Kidney (tissue), 14 donors: Measurements from ENCODE around the gene PRXL2A. TPM values are rescaled to one million over a fixed set of nuclear protein-coding genes. Genes with fewer than 3 reads are reported as not detected.

ENCODE experiments used
- DNase-seq, 5 donors: peaks; one replicate each; pipeline ENCODE4 v3.0.0-alpha.2; 2013 to 2020
- FAIRE-seq: peaks from 2 replicates; lab custom pipeline; 2012; peaks lifted over from hg19 to GRCh38; lab: Jason Lieb, UNC
- H3K27ac ChIP-seq, 2 donors: one replicate each; pipeline ENCODE4 v1.7.0; 2013; ENCODE audit warnings: low read depth in 2 of 2, low read length in 2 of 2, inconsistent platforms in 1 of 2
- H3K27me3 ChIP-seq: one replicate; pipeline ENCODE4 v1.7.1; 2013; ENCODE audit warnings: low read length, inconsistent platforms; ENCODE audit not compliant: control insufficient read depth, insufficient read depth
- H3K36me3 ChIP-seq, 3 donors: one replicate each; pipeline versions ENCODE4 v1.7.0 to v1.7.1; 2013; ENCODE audit warnings: low read length in 3 of 3, control low read depth in 1 of 3, inconsistent platforms in 1 of 3; ENCODE audit not compliant: insufficient read depth in 3 of 3, control insufficient read depth in 2 of 3
- H3K4me1 ChIP-seq, 3 donors: one replicate each; pipeline versions ENCODE4 v1.7.0 to v1.7.1; 2013; ENCODE audit warnings: low read length in 3 of 3, inconsistent platforms in 1 of 3, low read depth in 1 of 3; ENCODE audit not compliant: control insufficient read depth in 2 of 3, insufficient read depth in 2 of 3
- H3K4me3 ChIP-seq, 3 donors: one replicate each; pipeline versions ENCODE4 v1.7.0 to v1.8.1; 2013; ENCODE audit warnings: low read length in 3 of 3, control low read depth in 1 of 3, inconsistent platforms in 1 of 3
- H3K9ac ChIP-seq, 3 donors: one replicate each; pipeline versions ENCODE4 v1.7.0 to v1.7.1; 2013; ENCODE audit warnings: low read length in 3 of 3, control low read depth in 1 of 3, inconsistent platforms in 1 of 3
- H3K9me3 ChIP-seq, 3 donors: one replicate each; pipeline versions ENCODE4 v1.7.0 to v1.7.1; 2013; ENCODE audit warnings: low read length in 3 of 3, control low read depth in 1 of 3, inconsistent platforms in 1 of 3; ENCODE audit not compliant: control insufficient read depth in 2 of 3, insufficient read depth in 1 of 3
- intact Hi-C: fragments of 100-400 bp; cut with DNase I; formaldehyde crosslinking; loops from one replicate; pipeline ENCODE4 v1.11.1; 2022
- polyA plus RNA-seq: library from polyadenylated mRNA; stranded (reverse); fragments of 350-450 nt; fragmentation: Illumina TruSeq; extraction: RNeasy Lipid Tissue Mini Kit (QIAGEN cat#74804); gene quantifications from one replicate; pipeline ENCODE4 v1.2.3, GENCODE V29; 2014; ENCODE audit warnings: low read depth, low replicate concordance; ENCODE audit not compliant: insufficient read depth
- total RNA-seq: library from RNA; stranded (reverse); fragmentation: NEBNext Ultra II Directional; extraction: Animal tissue kit (Norgen Biotek cat#: 25700); gene quantifications from one replicate; pipeline ENCODE4 v1.2.1, GENCODE V29; 2021
- TF ChIP-seq, protein P1 (sequence below): IDR thresholded peaks from 3 replicates; pipeline ENCODE4 v1.5.1; 2012; ENCODE audit warnings: mild to moderate bottlenecking, moderate library complexity, borderline replicate concordance; ENCODE audit not compliant: insufficient read depth; ENCODE audit errors: extremely low read depth
- donor health status: control.
- donor health status: control.
- donor health status: control.
- donor health status: control.
- donor health status: control.
- donor health status: DM: yes; HTN: yes; CAD: no.
- donor health status: Normal renal cell carcinoma (clear cell type).

Gene PRXL2A
- total and polyA plus RNA-seq, 2 donors from 2014 or later = 69.4 to 101 TPM

DNA sequence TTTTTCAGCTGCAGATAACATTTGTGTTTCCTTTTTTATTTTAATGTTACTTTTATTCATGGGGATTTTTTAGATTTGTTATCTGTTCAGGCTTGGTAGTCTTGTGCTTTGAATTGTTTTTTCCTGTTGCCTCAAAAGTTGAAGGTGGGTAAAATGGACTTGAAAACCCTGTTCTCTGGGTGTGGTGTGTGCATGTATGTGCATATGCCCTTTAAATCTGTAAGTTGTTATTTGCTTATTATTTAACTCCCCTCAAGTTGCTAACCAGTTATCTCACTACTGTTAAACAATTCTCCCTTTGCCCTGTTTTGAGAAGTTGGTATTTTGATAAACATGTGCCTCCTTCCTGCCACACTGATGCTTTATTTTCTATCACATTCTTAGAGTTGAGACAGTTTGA is 76.3 kb downstream of the PRXL2A start:
- DNase-seq (no peak), FAIRE-seq (no peak)
- Histone ChIP-seq H3K27me3 (no peaks in the 10 kb centered on the region), H3K27ac (no peak overlapping the region), H3K4me1 (peaks cover 0 to 36% (median 32%) of the 10 kb centered on the region in 3 donors), H3K9ac (no peak overlapping the region), H3K4me3 (no peak overlapping the region), H3K36me3 (peaks cover 0 to 6% (median 4%) of the 10 kb centered on the region in 3 donors), H3K9me3 (no peaks in the 10 kb centered on the region)
- TF ChIP-seq, protein P1, sequence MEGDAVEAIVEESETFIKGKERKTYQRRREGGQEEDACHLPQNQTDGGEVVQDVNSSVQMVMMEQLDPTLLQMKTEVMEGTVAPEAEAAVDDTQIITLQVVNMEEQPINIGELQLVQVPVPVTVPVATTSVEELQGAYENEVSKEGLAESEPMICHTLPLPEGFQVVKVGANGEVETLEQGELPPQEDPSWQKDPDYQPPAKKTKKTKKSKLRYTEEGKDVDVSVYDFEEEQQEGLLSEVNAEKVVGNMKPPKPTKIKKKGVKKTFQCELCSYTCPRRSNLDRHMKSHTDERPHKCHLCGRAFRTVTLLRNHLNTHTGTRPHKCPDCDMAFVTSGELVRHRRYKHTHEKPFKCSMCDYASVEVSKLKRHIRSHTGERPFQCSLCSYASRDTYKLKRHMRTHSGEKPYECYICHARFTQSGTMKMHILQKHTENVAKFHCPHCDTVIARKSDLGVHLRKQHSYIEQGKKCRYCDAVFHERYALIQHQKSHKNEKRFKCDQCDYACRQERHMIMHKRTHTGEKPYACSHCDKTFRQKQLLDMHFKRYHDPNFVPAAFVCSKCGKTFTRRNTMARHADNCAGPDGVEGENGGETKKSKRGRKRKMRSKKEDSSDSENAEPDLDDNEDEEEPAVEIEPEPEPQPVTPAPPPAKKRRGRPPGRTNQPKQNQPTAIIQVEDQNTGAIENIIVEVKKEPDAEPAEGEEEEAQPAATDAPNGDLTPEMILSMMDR = no peak
- intact Hi-C loops = no loop called here

DNA sequence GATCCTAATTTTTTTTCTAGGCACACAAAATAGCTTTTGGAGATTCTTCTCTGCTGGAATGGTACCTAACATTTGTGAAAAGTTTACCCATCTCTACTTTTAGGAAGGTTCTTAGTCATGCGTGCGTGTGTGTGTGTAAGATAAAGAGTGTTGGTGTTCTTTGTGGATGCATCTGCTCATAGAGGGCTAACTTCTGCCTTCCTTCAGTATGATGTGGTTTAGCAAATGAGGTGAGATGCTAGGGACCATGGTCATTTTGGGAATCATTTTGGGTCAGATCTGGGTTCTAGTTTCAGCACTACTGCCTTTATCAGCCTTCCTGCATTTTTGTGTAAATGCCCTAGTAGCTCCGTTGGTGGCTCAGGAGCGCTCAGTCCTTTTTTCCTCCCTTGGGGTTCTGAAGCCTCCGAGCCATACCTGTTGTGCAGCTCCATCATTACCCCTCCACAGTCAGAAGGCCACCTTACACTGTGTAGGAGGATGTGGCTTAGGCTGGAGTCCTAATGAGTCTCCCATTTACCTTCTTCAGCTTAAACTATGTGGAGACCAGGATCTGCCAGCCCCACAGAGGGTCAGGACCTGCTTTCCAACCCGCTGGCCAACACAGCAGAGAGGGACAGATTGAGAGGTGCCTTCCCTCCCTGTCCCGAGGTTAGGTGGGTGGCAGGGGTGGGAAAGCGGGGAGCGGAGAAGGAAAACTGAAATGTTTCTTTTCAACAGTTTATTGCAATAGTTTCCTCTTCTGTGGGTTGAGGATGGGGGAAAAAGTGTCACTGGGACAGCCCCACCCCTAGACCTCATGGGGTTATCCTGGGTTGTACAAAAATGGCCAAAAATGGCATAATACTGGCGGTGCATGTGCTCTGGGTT is 77.0 kb downstream of the PRXL2A start:
- Histone ChIP-seq H3K27me3 (no peaks in the 10 kb centered on the region), H3K27ac (no peak overlapping the region), H3K9ac (no peak overlapping the region), H3K4me1 (peaks cover 0 to 38% (median 32%) of the 10 kb centered on the region in 3 donors), H3K4me3 (no peak overlapping the region), H3K36me3 (peaks cover 0 to 11% (median 6%) of the 10 kb centered on the region in 3 donors), H3K9me3 (no peaks in the 10 kb centered on the region)
- intact Hi-C loops = no loop called here
- TF ChIP-seq, protein P1 = no peak
- no peak for FAIRE-seq
- DNase-seq = peak in 1 of 5 donors; percentile 24

DNA sequence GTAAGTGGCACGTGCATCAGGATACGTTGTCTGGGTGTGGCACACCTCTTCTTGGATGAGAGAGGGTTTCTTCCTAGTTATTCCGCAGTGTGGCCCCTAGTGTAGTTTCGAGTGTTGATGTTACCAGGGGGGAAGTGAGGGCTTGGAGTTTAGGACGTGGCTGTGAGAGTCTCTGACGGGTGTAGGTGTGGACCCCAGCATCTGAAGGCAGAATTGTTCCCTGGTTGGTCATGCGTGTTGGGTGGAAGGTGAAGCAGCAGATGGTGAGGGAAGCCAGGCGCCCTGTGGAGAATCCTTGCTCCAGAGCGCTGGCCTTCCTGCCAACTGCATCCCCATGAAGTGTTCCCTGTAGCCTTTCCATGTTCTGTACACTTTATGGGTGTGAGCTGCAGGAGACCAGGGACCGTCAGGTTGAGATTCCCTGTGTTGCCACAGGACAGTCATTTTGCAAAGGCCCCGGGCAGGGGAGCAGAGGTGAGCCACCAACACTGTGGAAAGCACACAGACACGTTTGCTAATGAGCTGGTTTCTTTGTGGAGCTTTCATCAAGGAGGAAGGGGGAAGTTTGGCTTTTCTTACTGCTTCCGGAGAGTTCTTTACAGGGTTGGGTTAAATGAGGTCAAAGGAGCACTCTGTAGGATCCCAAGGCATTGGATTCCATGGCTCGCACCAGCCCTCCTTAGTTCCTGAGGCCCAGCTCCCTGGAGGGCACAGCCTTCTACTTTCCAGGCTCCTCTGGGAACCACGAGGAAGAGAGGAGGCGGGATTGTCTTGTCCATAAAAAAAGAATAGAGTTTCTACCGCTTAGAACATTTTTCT is 77.8 kb downstream of the PRXL2A start:
- TF ChIP-seq, protein P1 = no peak
- Histone ChIP-seq H3K4me3 (no peak overlapping the region), H3K27me3 (no peaks in the 10 kb centered on the region), H3K9me3 (no peaks in the 10 kb centered on the region), H3K36me3 (peaks cover 0 to 11% (median 8%) of the 10 kb centered on the region in 3 donors), H3K4me1 (peaks cover 0 to 45% (median 41%) of the 10 kb centered on the region in 3 donors), H3K9ac (no peak overlapping the region), H3K27ac (peak overlapping the region in 1 of 2 donors; percentile 41)
- FAIRE-seq (no peak), DNase-seq (peak in 1 of 5 donors; percentile 28)
- intact Hi-C loops = no loop called here

Other genes starting within 250 kb of the PRXL2A start
- gene ANXA11, start 203.0 kb upstream of the PRXL2A start, total RNA-seq = 435 TPM
- 543 TPM for gene ANXA11, start 203.0 kb upstream of the PRXL2A start, polyA plus RNA-seq
- 1.1 TPM for gene MAT1A, start 118.9 kb upstream of the PRXL2A start, total RNA-seq
- gene MAT1A, start 118.9 kb upstream of the PRXL2A start, polyA plus RNA-seq = 2.9 TPM
- gene DYDC1, start 51.8 kb upstream of the PRXL2A start, total RNA-seq = not detected
- not detected for gene DYDC1, start 51.8 kb upstream of the PRXL2A start, polyA plus RNA-seq
- 0.57 TPM for gene DYDC2, start 51.8 kb upstream of the PRXL2A start, total RNA-seq
- 0.22 TPM for gene DYDC2, start 51.8 kb upstream of the PRXL2A start, polyA plus RNA-seq
- 183 TPM for gene TSPAN14, start 45.8 kb downstream of the PRXL2A start, total RNA-seq
- gene TSPAN14, start 45.8 kb downstream of the PRXL2A start, polyA plus RNA-seq = 36.8 TPM
- gene SH2D4B, start 129.4 kb downstream of the PRXL2A start, total RNA-seq = 0.09 TPM
- not detected for gene SH2D4B, start 129.4 kb downstream of the PRXL2A start, polyA plus RNA-seq